DMS53 (cell line): ENCODE data around the gene ZNF385A.

Experiments
- DNase-seq: peaks from one replicate; lab custom pipeline; 2025; lab: John Stamatoyannopoulos, UW

The ZNF385A gene

GRCh38 chr12:54415221-54415929, 30.8 kb upstream of the ZNF385A start:
- DNase-seq: no peak

GRCh38 chr12:54413284-54414190, 29.0 kb upstream of the ZNF385A start:
- DNase-seq: no peak

GRCh38 chr12:54412786-54413185, 28.3 kb upstream of the ZNF385A start:
- DNase-seq: no peak

DNA sequence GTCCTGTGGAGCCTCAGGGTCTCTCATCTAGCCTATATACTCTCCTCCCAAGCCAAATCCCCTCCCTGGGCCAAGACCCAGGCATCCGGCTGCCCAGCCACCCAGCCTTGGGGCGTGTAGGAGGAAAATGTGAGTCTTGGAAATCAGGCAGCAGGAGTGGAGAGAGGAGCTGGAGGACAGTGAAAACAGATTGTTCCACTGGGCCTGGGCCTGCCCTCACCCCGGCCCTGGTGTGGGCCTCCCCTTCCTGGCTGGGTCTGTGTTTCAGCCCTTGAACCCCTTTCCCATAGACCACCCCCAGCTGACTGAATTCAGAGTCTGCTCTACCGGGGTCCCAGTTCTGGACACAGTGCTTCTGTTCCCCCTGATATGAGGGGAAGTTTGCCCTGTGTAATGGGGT, 27.8 kb upstream of the ZNF385A start:
- no peak for DNase-seq

DNA sequence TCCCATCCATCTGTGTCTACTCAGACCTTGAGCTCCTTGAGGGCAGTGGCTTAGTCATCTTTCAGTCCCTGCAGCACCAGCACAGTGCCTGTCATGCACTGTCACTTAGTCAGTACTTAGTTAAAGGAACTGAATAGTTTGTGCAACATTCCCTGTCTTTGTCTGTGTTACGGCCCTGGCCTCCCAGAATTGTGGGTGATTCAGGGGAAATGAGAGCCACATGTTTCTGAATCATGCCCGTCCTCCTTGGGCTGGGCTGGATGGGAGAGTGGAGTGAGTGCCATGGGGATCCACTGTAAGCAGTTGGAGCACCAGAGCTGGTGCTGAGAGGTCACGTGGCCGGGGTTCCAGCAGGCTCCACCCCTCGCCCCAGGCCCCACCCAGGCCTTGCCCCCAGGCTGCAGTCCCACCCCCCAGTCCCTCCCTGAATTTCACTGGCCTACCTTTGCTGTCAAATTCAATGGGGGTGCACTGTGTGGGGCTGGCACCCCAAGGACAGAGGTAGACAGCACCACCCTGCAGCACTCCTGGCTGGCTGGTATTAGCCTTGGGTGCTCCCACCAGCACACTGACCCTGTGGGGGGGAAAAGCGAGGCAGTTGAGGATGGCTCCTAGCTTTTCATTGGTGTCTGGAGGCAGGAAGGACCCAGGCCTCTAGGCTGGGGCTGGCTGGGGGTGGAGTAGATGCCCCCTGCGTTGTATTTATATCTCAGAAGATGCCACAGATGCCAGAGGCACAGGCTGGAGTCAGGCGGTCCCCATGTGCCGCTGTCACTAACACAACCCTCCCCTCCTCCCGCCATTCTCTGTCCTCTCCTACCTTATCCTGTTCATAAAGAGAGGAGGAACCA, 27.1 kb upstream of the ZNF385A start:
- DNase-seq: no peak

DNA sequence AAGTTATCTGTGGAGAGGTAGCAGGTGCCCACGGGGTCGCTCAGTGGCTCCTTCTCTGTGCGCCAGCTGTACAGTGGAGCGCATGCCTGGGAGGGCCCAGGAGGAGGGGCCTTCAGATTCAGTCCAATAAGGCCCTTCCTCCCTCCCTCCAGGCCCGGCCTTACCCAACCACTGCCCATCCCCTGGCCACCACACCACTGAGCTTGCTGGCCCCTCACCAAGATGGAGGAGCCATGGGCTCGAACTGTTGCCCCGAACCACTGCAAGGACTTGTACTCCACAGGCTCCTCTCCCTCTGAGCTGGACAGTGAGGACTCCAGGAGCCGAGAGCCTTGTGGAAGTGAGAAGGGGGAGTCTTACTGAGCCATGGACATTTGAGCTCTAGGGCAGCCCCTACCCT, 24.7 kb upstream of the ZNF385A start:
- no peak for DNase-seq

GRCh38 chr12:54407183-54407905, 22.8 kb upstream of the ZNF385A start:
- no peak for DNase-seq

- no peak for DNase-seq
These were observed 21.0 kb upstream of the ZNF385A start for GRCh38 chr12:54405573-54405972.

DNA sequence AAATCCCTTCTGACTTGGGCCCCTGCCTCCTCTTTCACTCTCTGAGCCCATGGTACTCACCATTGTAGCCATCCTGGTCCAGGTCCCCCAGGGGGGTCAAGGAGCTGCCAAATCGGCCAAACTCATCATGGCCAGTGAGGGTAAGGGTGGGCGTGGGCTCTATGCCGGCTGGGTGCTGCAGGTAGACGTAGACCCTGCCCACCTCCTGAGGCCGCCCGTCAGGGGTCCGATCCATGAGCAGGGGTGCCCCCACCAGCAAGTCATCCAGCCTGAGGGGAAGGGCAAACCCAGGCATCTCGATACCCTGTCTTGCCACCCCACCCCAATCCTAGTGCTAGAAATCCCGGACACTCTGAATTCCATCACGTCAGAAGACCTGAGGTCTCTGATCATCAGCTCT, 20.6 kb upstream of the ZNF385A start:
- DNase-seq: no peak

- DNase-seq: peak; percentile 77
These were observed 19.8 kb upstream of the ZNF385A start for GRCh38 chr12:54404061-54405004.

GRCh38 chr12:54401119-54401518, 16.6 kb upstream of the ZNF385A start:
- no peak for DNase-seq

DNA sequence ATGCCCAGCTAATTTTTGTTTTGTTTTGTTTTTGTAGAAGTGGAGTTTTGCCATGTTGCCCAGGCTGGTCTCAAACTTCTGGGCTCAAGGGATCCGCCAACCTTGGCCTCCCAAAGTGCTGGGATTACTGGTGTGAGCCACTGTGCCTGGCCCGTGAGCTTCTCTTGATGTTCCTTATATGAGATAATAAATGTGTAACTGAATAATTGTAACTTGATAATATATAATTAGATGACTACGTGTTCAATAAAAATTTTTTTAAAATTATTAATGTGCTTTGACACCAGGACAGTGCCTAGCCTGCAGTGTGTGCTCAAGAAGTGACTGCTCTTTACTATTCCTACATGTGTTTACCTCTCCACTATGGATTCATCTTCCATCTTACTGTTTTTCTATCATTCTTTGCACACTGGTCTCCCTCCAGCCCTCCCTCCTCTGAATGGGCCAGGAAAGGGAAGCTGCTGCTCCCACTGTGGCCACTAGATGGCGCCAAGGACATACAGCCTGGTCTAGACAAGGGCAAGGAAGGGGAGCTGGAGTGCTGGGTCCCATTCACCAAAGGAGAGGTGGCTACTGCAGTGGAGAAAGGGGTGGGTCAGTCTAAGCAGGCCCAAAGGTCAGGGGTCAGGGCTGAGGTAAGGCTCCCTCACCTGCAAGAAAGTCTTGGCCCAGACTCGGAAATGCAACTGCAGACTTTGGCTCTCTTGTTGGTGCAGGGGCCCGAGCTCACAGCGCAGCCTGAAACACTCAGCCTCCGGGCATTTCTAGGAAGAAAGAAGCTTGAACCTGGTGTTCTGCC, 14.7 kb upstream of the ZNF385A start:
- DNase-seq: peak; percentile 82

DNA sequence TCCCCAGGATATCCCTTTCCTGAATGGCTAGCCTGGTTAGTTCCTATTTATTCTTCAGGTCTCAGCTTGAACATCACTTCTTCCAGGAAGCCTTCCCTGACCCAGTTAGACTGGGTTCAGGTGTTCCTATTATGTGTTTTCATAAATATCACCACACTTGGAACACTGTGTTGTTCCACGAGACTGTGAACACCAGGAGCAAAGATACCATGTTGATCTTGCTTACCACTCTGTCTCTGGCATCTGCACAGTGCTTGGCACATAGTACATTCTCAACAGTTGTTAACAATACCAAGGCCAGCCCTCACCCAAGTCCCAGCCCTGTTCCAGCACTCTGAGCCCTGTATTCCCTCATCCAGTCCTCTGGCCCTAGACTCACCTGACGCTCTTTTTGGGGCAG, 13.7 kb upstream of the ZNF385A start:
- DNase-seq: no peak

- no peak for DNase-seq
These were observed 12.6 kb upstream of the ZNF385A start for GRCh38 chr12:54397157-54397556.

DNA sequence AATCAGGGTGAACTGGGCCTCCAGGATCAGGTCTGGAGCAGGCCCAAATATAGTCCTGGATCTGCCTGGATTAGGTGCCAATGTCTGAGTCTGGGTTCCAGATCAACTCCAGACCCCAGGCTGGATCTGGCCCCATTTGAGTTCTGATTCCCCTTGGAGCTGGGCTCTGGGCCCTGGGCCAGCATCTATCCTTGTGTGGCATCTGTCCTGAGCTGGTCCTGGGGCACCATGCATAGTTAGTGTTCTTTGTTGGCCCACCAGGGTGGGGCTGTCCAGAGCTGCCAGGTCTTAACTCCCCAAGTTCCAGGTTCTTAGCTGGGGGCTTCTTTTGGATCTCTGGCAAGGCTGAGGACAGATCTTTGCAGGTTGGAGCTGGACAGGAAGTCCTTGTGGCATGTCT, 11.0 kb upstream of the ZNF385A start:
- no peak for DNase-seq

- DNase-seq: no peak
These were observed 10.5 kb upstream of the ZNF385A start for GRCh38 chr12:54394986-54395385.

GRCh38 chr12:54394281-54394719, 9.8 kb upstream of the ZNF385A start:
- peak; percentile 85 for DNase-seq

DNA sequence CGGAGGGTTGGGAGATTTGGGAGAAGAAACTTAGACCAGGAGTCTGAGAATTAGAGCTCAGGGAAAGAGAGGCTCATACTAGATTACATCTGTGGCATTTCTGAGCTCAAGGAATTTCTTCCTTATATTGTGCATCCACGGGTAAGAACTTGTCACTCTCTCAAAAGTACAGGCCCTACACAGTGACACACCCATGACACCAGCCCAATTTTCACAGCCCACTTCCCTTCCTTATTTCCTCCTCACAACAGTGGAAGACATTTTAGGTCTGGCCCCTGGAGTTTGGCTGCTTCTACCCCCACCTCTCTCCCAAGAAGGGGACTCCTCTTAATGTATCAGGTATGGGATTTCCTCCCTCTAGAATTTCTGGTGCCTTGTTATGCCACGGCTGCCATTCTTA, 9.2 kb upstream of the ZNF385A start:
- no peak for DNase-seq

GRCh38 chr12:54393207-54393609, 8.7 kb upstream of the ZNF385A start:
- no peak for DNase-seq
